GM23338 (cell line): Measurements from ENCODE around the gene MYO9B. TPM values are rescaled to one million over a fixed set of nuclear protein-coding genes. Genes with fewer than 3 reads are reported as not detected.

Source experiments
- ATAC-seq: fragments of 200-7000 bp; cut with Tn5 transposase; 3 replicates; pipeline ENCODE4 v1.9.1; 2020
- DNase-seq: peaks from one replicate; pipeline ENCODE4 v3.0.0-alpha.2; 2015; ENCODE audit warnings: low spot score
- H2AFZ ChIP-seq: fragments of 200-600 bp; sonication (generic); 2 replicates; pipeline ENCODE4 v1.8.0; 2016; ENCODE audit warnings: antibody characterized with exemption, mild to moderate bottlenecking, moderate library complexity
- H3F3A ChIP-seq: fragments of 200-600 bp; sonication (generic); replicated peaks from 2 replicates; pipeline ENCODE4 v1.8.0; 2017; ENCODE audit warnings: antibody characterized with exemption, mixed run types, low read depth
- H3K27ac ChIP-seq: fragments of 200-600 bp; sonication (generic); 2 replicates; pipeline ENCODE4 v1.6.1; 2016; ENCODE audit warnings: low read depth
- H3K27me3 ChIP-seq: fragments of 200-600 bp; sonication (generic); 2 replicates; pipeline ENCODE4 v1.8.0; 2016; ENCODE audit warnings: mild to moderate bottlenecking, mixed run types, moderate library complexity; ENCODE audit not compliant: insufficient read depth
- H3K36me3 ChIP-seq: fragments of 200-600 bp; sonication (generic); 2 replicates; pipeline ENCODE4 v1.8.0; 2016; ENCODE audit warnings: mild to moderate bottlenecking; ENCODE audit not compliant: insufficient read depth
- H3K4me1 ChIP-seq: fragments of 200-600 bp; sonication (generic); 2 replicates; pipeline ENCODE4 v1.8.0; 2016; ENCODE audit warnings: mild to moderate bottlenecking, moderate library complexity; ENCODE audit not compliant: insufficient read depth
- H3K4me2 ChIP-seq: fragments of 200-600 bp; sonication (generic); 2 replicates; pipeline ENCODE4 v1.7.1; 2017; ENCODE audit warnings: mixed run types
- H3K4me3 ChIP-seq: fragments of 200-600 bp; sonication (generic); 2 replicates; pipeline ENCODE4 v1.6.1; 2016; ENCODE audit warnings: mixed run types
- H3K79me2 ChIP-seq: fragments of 200-600 bp; sonication (generic); replicated peaks from 2 replicates; pipeline ENCODE4 v1.8.0; 2017; ENCODE audit warnings: mild to moderate bottlenecking; ENCODE audit not compliant: insufficient read depth
- H3K9me2 ChIP-seq: fragments of 200-600 bp; sonication (generic); 2 replicates; pipeline ENCODE4 v1.8.0; 2017; ENCODE audit not compliant: insufficient read depth
- H4K20me1 ChIP-seq: fragments of 200-600 bp; sonication (generic); replicated peaks from 2 replicates; pipeline ENCODE4 v1.8.0; 2017; ENCODE audit warnings: mild to moderate bottlenecking; ENCODE audit not compliant: insufficient read depth
- H3K27ac Mint-ChIP-seq: 2 replicates; pipeline ENCODE4 v1.8.0; 2020; ENCODE audit warnings: inconsistent platforms, mild to moderate bottlenecking, moderate library complexity, mixed read lengths
- H3K27me3 Mint-ChIP-seq: 3 replicates; pipeline ENCODE4 v1.8.0; 2022; ENCODE audit warnings: low read depth, mild to moderate bottlenecking, moderate library complexity, mixed read lengths, inconsistent platforms; ENCODE audit not compliant: insufficient read depth, poor library complexity
- H3K36me3 Mint-ChIP-seq: 3 replicates; pipeline ENCODE4 v1.8.0; 2021; ENCODE audit warnings: low read depth, mild to moderate bottlenecking, inconsistent platforms, moderate library complexity, mixed read lengths
- H3K4me1 Mint-ChIP-seq: 3 replicates; pipeline ENCODE4 v1.8.0; 2020; ENCODE audit warnings: mild to moderate bottlenecking, inconsistent platforms, mixed read lengths
- H3K4me3 Mint-ChIP-seq: 3 replicates; pipeline ENCODE4 v1.8.0; 2021; ENCODE audit warnings: moderate library complexity, mild to moderate bottlenecking, inconsistent platforms, mixed read lengths
- H3K9me3 Mint-ChIP-seq: 3 replicates; pipeline ENCODE4 v1.8.0; 2020; ENCODE audit warnings: moderate library complexity, mild to moderate bottlenecking, inconsistent platforms, mixed read lengths
- EZH2 ChIP-seq: fragments of 200-600 bp; sonication (generic); IDR thresholded peaks from one replicate; pipeline ENCODE4 v1.8.0; 2017; ENCODE audit warnings: antibody characterized with exemption, mild to moderate bottlenecking, low read depth; ENCODE audit not compliant: unreplicated experiment
- JUNB ChIP-seq: IDR thresholded peaks from one replicate; pipeline ENCODE4 v1.6.1; 2016; ENCODE audit warnings: antibody characterized with exemption; ENCODE audit not compliant: unreplicated experiment
- ZNF114 ChIP-seq: fragments of 250-450 bp; sonication (Bioruptor Pico); IDR thresholded peaks from 2 replicates; pipeline ENCODE4 v1.5.0; 2020; ENCODE audit warnings: mild to moderate bottlenecking, moderate library complexity
- polyA plus RNA-seq: library from polyadenylated mRNA; unstranded; fragments of >200 nt; fragmentation: Nextera tagmentation; extraction: Ambion mirVana; gene quantifications from 2 replicates; pipeline ENCODE4 v1.2.1, GENCODE V29; 2016
- total RNA-seq: library from RNA; depleted of rRNA; stranded (reverse); fragments of >200 nt; shearing (Covaris generic); gene quantifications from 2 replicates; pipeline ENCODE4 v1.2.3, GENCODE V29; 2014
- TF ChIP-seq, protein P1 (sequence below): fragments of 250-450 bp; sonication (Bioruptor Pico); IDR thresholded peaks from 2 replicates; pipeline ENCODE4 v1.5.0; 2020; ENCODE audit warnings: mild to moderate bottlenecking, moderate library complexity
- TF ChIP-seq, protein P2 (sequence below), 2 experiments: fragments of 200-600 bp in 1 of 2; sonication (generic) in 1 of 2; conservative IDR thresholded peaks; 2 replicates each; pipeline versions ENCODE4 v1.5.1 to v1.6.1; 2016 to 2017; ENCODE audit warnings: antibody characterized with exemption in 2 of 2, low read depth in 2 of 2, mild to moderate bottlenecking in 2 of 2, moderate library complexity in 1 of 2

The MYO9B gene
- total and polyA plus RNA-seq, 2 experiments from 2014 or later = 28.7 to 61.3 TPM

DNA sequence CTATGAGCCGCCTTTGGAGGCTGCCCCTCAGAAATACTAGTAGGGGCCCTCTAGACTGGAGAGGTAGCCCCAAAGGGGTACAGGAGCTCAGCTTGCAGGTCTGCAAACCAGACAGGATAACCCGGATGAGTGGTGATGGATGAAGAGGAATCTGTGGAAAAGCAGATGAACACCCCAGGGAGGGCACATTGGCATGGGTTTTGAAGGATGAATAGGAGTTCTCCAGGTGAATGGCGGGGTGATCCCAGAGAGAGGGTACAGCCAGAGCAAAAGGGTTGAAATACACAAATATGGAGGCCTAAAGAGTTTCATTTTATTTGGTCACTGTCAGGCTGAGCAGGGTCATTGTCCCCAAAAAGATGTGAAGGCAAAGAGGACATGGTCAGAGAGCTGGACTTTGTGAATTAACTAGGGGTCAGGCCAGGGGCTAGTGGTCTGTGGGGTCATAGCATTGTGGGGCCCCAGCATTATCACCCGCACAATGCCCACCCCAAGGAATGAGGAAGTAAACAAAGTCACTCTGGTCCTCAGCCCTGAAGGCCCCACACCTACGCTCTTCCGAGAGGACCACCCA is 165.3 kb downstream of the MYO9B start:
- Histone ChIP-seq H3F3A (peaks cover 36% of the 10 kb centered on the region), H2AFZ (no peak overlapping the region), H3K36me3 (no peaks in the 10 kb centered on the region), H3K4me1 (peaks cover 15% of the 10 kb centered on the region), H3K9me2 (no peaks in the 10 kb centered on the region), H3K4me2 (no peak overlapping the region), H3K27me3 (no peaks in the 10 kb centered on the region), H3K27ac (peak overlapping the region; percentile 39; the same call in 1 of the 2 replicates), H4K20me1 (peaks cover 15% of the 10 kb centered on the region; the same call in 1 of the 2 replicates), H3K79me2 (peaks cover 62% of the 10 kb centered on the region), H3K4me3 (no peak overlapping the region)
- peaks cover 20% of the 10 kb centered on the region for H3K27me3 Mint-ChIP-seq
- H3K36me3 Mint-ChIP-seq = peaks cover 23% of the 10 kb centered on the region
- peaks cover 33% of the 10 kb centered on the region for H3K4me1 Mint-ChIP-seq
- no peaks in the 10 kb centered on the region for H3K9me3 Mint-ChIP-seq
- no peak for TF ChIP-seq EZH2
- TF ChIP-seq, protein P1, sequence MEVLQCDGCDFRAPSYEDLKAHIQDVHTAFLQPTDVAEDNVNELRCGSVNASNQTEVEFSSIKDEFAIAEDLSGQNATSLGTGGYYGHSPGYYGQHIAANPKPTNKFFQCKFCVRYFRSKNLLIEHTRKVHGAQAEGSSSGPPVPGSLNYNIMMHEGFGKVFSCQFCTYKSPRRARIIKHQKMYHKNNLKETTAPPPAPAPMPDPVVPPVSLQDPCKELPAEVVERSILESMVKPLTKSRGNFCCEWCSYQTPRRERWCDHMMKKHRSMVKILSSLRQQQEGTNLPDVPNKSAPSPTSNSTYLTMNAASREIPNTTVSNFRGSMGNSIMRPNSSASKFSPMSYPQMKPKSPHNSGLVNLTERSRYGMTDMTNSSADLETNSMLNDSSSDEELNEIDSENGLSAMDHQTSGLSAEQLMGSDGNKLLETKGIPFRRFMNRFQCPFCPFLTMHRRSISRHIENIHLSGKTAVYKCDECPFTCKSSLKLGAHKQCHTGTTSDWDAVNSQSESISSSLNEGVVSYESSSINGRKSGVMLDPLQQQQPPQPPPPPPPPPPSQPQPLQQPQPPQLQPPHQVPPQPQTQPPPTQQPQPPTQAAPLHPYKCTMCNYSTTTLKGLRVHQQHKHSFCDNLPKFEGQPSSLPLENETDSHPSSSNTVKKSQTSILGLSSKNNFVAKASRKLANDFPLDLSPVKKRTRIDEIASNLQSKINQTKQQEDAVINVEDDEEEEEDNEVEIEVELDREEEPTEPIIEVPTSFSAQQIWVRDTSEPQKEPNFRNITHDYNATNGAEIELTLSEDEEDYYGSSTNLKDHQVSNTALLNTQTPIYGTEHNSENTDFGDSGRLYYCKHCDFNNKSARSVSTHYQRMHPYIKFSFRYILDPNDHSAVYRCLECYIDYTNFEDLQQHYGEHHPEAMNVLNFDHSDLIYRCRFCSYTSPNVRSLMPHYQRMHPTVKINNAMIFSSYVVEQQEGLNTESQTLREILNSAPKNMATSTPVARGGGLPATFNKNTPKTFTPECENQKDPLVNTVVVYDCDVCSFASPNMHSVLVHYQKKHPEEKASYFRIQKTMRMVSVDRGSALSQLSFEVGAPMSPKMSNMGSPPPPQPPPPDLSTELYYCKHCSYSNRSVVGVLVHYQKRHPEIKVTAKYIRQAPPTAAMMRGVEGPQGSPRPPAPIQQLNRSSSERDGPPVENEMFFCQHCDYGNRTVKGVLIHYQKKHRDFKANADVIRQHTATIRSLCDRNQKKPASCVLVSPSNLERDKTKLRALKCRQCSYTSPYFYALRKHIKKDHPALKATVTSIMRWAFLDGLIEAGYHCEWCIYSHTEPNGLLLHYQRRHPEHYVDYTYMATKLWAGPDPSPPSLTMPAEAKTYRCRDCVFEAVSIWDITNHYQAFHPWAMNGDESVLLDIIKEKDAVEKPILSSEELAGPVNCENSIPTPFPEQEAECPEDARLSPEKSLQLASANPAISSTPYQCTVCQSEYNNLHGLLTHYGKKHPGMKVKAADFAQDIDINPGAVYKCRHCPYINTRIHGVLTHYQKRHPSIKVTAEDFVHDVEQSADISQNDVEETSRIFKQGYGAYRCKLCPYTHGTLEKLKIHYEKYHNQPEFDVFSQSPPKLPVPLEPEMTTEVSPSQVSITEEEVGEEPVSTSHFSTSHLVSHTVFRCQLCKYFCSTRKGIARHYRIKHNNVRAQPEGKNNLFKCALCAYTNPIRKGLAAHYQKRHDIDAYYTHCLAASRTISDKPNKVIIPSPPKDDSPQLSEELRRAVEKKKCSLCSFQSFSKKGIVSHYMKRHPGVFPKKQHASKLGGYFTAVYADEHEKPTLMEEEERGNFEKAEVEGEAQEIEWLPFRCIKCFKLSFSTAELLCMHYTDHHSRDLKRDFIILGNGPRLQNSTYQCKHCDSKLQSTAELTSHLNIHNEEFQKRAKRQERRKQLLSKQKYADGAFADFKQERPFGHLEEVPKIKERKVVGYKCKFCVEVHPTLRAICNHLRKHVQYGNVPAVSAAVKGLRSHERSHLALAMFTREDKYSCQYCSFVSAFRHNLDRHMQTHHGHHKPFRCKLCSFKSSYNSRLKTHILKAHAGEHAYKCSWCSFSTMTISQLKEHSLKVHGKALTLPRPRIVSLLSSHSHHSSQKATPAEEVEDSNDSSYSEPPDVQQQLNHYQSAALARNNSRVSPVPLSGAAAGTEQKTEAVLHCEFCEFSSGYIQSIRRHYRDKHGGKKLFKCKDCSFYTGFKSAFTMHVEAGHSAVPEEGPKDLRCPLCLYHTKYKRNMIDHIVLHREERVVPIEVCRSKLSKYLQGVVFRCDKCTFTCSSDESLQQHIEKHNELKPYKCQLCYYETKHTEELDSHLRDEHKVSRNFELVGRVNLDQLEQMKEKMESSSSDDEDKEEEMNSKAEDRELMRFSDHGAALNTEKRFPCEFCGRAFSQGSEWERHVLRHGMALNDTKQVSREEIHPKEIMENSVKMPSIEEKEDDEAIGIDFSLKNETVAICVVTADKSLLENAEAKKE (CRISPR knock-in tag) = no peak
- TF ChIP-seq JUNB = no peak
- no peak for TF ChIP-seq ZNF114 (CRISPR knock-in tag)
- TF ChIP-seq, protein P2, sequence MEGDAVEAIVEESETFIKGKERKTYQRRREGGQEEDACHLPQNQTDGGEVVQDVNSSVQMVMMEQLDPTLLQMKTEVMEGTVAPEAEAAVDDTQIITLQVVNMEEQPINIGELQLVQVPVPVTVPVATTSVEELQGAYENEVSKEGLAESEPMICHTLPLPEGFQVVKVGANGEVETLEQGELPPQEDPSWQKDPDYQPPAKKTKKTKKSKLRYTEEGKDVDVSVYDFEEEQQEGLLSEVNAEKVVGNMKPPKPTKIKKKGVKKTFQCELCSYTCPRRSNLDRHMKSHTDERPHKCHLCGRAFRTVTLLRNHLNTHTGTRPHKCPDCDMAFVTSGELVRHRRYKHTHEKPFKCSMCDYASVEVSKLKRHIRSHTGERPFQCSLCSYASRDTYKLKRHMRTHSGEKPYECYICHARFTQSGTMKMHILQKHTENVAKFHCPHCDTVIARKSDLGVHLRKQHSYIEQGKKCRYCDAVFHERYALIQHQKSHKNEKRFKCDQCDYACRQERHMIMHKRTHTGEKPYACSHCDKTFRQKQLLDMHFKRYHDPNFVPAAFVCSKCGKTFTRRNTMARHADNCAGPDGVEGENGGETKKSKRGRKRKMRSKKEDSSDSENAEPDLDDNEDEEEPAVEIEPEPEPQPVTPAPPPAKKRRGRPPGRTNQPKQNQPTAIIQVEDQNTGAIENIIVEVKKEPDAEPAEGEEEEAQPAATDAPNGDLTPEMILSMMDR (conservative IDR thresholded peaks at IDR 0.05; ENCODE audit: low read depth in 2 of 2) = no peak
- ATAC-seq (no peak), DNase-seq (no peak)
- H3K27ac Mint-ChIP-seq = peak overlapping the region; percentile 65; the same call in 1 of the 2 replicates
- H3K4me3 Mint-ChIP-seq = no peak overlapping the region
